Measurements from ENCODE around the gene OTOGL.
"Not testable (repeated sequence)": the region's sequence is repeated elsewhere in the genome, so short reads cannot be mapped to it uniquely, and the experiment has no call there.

The OTOGL gene

GRCh38 chr12:80227904-80228303, 128.6 kb downstream of the OTOGL start:
- DNase-seq: not testable (repeated sequence)

GRCh38 chr12:80230068-80230467, 130.7 kb downstream of the OTOGL start:
- DNase-seq: no peak

DNA sequence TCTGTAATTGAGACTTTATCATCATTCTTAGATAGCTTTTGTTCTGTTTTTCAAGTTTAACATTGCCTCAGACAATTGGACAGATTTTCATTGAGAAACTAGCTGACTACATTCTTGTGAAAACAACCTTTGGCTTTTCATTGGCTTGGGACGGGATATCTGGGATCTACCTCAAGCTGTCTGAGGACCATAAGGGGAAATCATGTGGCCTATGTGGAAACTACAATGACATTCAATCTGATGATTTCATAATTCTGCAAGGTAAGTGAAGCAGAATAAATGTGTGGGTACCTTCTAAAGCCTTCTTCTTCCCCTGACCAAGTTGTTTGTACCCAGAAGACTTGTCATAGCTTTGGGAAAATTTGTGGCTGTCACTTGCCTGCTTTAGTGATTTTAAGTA, 133.5 kb downstream of the OTOGL start:
- DNase-seq: no peak

DNA sequence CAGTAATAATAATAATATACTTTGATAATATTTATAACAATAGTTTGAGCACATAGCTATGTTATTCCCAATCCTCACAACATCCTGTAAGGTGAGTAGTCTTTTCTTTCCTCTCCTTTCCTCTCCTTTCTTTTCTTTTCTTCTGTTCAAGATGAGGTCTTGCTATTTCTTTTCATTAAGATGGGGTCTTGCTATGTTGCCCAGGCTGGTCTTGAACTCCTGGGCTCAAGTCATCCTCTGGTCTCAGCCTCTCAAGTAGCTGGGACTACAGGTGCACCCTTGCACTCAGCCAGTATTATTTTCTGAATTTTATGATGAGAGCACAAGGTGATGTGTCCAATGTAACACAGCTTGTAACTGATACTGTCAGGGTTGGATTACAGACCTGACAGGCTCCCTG, 134.6 kb downstream of the OTOGL start:
- no peak for DNase-seq

DNA sequence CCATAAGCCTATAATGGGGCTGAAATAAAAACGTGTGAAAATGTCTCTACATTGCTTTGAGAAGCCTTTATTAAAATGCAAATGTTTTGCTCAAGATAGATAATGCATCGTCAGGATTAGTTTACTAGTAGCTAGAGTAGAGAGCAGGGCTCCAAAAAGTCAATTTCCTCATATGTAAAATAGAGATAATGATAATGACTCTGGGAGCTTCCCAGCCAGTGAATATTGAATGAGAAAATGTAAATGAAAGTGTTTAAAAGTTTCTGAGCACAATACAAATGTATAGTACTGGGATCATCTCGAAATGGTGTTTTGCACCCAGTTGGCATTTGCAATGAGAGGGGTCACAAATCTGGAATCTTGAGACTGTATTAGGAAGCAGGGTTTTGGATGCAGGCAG, 135.3 kb downstream of the OTOGL start:
- DNase-seq: no peak

DNA sequence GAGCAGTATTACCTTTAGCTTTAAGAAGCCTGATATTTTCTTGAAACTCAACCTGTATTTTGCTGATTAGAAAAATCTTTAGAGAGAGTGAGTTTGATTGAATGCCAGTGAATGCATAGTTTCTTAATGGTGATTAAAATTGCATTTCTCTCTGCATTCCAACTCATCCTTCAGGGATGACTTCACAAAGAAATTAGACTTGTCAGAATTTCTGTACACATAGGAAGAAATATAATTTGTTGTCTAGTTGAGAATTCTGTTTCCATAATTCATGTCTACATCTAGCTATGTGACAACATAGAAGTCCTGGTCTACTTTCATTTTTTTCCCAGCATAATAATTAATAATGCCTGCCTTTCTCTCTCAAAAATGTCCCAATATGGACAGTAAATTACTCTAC, 136.6 kb downstream of the OTOGL start:
- no peak for DNase-seq

GRCh38 chr12:80239867-80240266, 140.5 kb downstream of the OTOGL start:
- DNase-seq: no peak

- DNase-seq: no peak
These were observed 142.4 kb downstream of the OTOGL start for GRCh38 chr12:80241576-80242273.

- no peak for DNase-seq
These were observed 143.0 kb downstream of the OTOGL start for GRCh38 chr12:80242321-80242720.

GRCh38 chr12:80249581-80249980, 150.2 kb downstream of the OTOGL start:
- not testable (repeated sequence) for DNase-seq

DNA sequence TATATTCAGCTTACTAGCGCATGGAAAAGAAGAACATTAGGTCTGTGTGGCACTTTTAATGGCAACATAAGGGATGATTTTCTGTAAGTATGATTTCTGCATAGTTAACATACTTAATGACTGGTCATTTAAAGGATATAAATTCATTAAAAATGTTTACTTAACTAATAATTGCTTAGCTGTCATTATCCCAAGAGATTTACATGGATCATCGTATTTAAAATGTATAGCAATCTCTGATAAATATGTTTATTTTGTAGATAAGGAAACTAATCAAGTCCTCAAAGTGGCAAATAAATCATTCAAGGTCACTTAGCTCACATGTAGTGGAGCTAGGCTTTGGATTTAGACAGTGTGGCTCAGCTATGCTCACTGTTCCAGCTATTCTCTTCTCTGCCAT, 158.6 kb downstream of the OTOGL start:
- DNase-seq: no peak

GRCh38 chr12:80260269-80260668, 160.9 kb downstream of the OTOGL start:
- no peak for DNase-seq

- no peak for DNase-seq
These were observed 162.1 kb downstream of the OTOGL start for GRCh38 chr12:80261403-80261802.

DNA sequence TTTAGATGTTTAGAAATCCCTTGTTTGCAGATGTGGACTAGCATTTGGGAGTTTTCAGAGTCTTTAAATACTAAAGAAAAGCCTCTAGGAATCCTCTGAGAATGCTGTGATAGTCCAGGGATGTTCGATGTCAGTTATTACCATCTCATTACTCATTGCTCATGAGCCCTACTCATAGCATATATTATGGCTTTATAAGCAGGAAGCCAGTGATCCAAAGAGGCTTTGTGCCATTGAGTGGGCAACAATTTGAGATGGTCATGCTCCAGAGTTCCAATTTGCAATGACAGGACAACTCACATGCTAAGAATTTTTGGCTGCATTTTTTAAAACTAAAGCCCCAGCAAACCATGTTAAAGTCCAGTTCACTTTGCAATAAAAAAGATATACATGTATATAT, 163.0 kb downstream of the OTOGL start:
- DNase-seq: no peak

- no peak for DNase-seq
These were observed 163.4 kb downstream of the OTOGL start for GRCh38 chr12:80262771-80263170.

- DNase-seq: no peak
These were observed 165.0 kb downstream of the OTOGL start for GRCh38 chr12:80264386-80264785.

DNA sequence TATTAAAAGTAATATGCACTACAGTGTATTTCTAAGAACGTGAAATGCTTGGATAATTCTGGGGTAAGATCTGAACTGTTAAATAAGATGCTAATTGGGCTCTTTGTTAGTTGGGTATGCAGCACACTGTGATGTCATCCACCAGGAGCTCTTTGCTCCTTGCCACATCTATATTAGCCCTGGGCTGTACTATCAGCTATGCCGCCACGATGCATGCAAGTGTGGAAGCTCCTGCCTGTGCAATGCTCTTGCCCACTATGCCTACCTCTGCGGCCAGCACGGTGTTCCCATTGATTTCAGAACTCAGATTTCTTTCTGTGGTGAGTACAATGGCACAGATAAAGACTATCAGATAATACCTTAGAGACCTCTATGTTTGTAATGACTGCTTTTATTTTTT, 165.6 kb downstream of the OTOGL start:
- no peak for DNase-seq

DNA sequence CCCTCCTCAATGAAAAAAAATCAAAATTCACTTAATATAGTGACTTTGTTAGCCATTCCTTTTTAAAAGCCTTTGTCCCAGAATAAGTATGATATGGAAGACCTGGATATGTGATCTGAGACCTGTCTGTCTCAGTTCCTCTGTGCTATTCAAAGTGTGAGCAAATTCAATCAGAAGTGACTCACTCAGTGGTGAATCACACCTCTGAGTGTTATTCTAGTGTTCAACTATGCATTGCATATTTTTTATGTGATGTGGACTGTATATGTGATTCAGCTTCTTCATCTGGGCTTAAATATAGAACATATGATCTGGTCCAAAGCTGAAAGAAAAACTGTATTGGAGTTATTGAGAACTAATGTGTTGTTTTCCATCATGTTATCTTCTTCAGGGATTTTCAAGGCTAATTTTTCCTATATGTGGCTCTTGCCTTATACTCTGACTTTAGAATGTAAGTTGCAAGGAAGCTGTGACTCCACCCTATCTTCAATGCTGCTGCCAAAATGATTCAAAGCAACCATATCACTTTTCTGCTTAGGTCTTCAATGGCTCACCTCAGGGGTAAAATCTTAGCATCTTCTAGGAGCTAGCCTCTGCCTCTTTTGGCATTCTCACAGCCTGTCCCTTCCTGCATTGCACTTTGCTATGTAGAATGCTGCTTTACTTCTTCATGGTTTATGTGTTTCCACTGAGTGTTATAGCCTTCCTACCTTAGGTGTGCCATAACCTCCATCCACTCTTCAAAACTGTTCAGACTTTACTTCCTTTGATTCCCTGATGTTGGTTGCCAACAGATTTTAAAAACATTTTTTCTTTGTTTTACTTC, 169.8 kb downstream of the OTOGL start:
- DNase-seq: peak; percentile 13

- DNase-seq: peak; percentile 49
These were observed 170.6 kb downstream of the OTOGL start for GRCh38 chr12:80269803-80270552.

GRCh38 chr12:80271780-80272179, 172.4 kb downstream of the OTOGL start:
- no peak for DNase-seq

DNA sequence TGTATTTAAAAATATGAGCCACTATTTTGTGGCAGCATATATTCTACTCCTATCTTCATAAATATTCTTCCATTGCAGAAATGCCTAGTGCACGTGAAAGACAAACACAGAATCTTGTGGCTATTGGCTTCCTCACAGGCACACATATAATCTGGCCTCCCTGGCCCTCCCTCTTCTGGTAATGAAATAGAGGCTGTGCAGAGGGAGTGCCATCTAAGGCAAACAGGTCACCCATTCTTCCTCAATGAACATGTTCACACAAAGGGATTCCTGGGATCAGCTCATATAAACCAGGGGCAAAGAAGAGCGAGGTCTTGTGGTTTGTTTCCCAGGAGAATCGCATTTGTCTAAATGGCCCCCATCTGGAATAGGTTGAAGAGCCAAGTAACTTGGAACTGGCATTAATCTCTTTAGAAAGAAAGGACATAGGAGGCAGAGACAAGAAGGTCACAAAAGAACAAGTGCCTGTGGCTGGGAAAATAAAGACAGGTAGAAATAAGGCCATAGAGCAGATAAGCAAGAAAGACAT, 173.1 kb downstream of the OTOGL start:
- no peak for DNase-seq

DNA sequence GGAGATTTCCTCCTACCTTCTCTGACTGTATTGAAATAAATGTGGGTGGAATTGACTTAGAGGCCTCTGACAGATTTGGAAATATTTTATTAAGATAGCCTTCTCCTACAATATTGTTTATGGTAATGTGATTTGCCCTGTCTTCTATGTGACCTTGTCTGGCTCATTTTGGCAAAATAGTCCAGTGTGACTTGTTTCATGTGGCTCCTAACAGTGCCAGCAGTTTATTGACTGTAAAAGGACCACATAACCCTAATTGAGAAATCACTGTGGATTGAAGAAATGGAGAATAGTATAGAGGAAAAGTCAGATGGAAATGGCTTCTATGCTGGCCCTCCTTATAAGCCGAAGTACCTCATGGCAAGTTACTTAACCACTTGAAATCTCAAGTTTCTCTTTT, 173.8 kb downstream of the OTOGL start:
- no peak for DNase-seq

DNA sequence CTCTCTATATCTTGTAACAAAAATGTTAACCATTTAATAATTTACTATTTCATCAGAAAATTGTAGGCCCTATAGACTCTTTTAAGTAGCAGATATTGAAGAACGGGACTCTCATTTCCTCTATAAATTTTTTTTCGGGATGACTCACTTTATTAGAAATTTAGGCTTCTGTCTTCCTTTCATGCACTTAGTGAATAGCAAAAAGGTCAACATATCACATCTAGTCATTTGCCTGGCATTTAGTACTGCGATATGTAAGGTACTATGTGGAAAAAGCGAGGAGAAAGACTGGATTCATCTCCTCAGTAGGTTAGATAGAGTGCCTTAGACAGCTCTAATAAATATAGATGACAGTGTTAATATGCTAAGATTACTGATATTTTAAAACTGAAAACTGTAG, 178.4 kb downstream of the OTOGL start:
- DNase-seq: no peak

- DNase-seq: no peak
These were observed 182.9 kb downstream of the OTOGL start for GRCh38 chr12:80282226-80282625.

Data from activated CD4-positive, alpha-beta T cell treated with anti-CD3 and anti-CD28 coated beads, Interleukin-2, Interleukin-6, amounts not matched to agents 100 ng/mL and 50 ng/mL, durations not matched to agents 16 hours and 8 hours (primary cell).